SK-N-SH (cell line): ENCODE measurements around the gene PDE4D. TPM values are rescaled to one million over a fixed set of nuclear protein-coding genes. Genes with fewer than 3 reads are reported as not detected.

Experiments
- CTCF ChIA-PET: fragments of 300-600, 350-600 bp; formaldehyde crosslinking; extraction: SDS; loops from one replicate; lab custom pipeline; 2021; lab: Yijun Ruan, JAX
- POLR2A ChIA-PET: fragments of 350-600 bp; sonication (Branson Sonifier 250); formaldehyde crosslinking; extraction: SDS; loops from one replicate; lab custom pipeline; 2020; ENCODE audit warnings: antibody characterized with exemption, inconsistent platforms; lab: Yijun Ruan, JAX
- DNase-seq: peaks from one replicate; pipeline ENCODE4 v3.0.0; 2012
- H2AFZ ChIP-seq: fragments of 200-600 bp; sonication (generic); 2 replicates; pipeline ENCODE4 v1.8.1; 2016; ENCODE audit warnings: antibody characterized with exemption, mild to moderate bottlenecking, low read depth
- H3F3A ChIP-seq: fragments of 200-600 bp; sonication (generic); replicated peaks from 2 replicates; pipeline ENCODE3; 2016; ENCODE audit warnings: antibody characterized with exemption, mild to moderate bottlenecking; ENCODE audit not compliant: insufficient read depth
- H3K27ac ChIP-seq, 2 experiments: fragments of 200-500 bp in 1 of 2; fragments of 200-600 bp in 1 of 2; sonication (Bioruptor generic) in 1 of 2; sonication (generic), shearing (Covaris generic) in 1 of 2; 2 replicates each; pipeline versions ENCODE4 v1.5.1 to v1.6.1; 2014 to 2016; ENCODE audit warnings: low read depth in 2 of 2, inconsistent platforms in 1 of 2, low read length in 1 of 2, mild to moderate bottlenecking in 1 of 2, mixed read lengths in 1 of 2
- H3K27me3 ChIP-seq: fragments of 200-600 bp; sonication (generic), shearing (Covaris generic); 2 replicates; pipeline ENCODE4 v1.6.1; 2016; ENCODE audit warnings: mixed run types; ENCODE audit not compliant: insufficient read depth
- H3K36me3 ChIP-seq, 2 experiments: fragments of 200-500 bp in 1 of 2; fragments of 200-600 bp in 1 of 2; sonication (Bioruptor generic) in 1 of 2; sonication (generic) in 1 of 2; replicated peaks in 1 of 2; 2 replicates each; pipeline versions ENCODE3 to v1.5.1; 2014 to 2016; ENCODE audit warnings: low read length in 1 of 2, mild to moderate bottlenecking in 1 of 2; ENCODE audit not compliant: insufficient read depth in 2 of 2, control insufficient read depth in 1 of 2
- H3K4me1 ChIP-seq, 2 experiments: fragments of 200-500 bp in 1 of 2; fragments of 200-600 bp in 1 of 2; sonication (Bioruptor generic) in 1 of 2; sonication (generic), shearing (Covaris generic) in 1 of 2; 2 replicates each; pipeline versions ENCODE4 v1.5.1 to v1.6.1; 2014 to 2016; ENCODE audit warnings: low read depth in 1 of 2, low read length in 1 of 2, mixed run types in 1 of 2; ENCODE audit not compliant: insufficient read depth in 2 of 2, control insufficient read depth in 1 of 2
- H3K4me2 ChIP-seq: fragments of 200-600 bp; sonication (generic), shearing (Covaris generic); 2 replicates; pipeline ENCODE4 v1.6.1; 2017; ENCODE audit warnings: mixed run types
- H3K4me3 ChIP-seq, 2 experiments: fragments of 200-500 bp in 1 of 2; fragments of 200-600 bp in 1 of 2; sonication (Bioruptor generic) in 1 of 2; sonication (generic), shearing (Covaris generic) in 1 of 2; 2 replicates each; pipeline versions ENCODE4 v1.5.1 to v1.8.1; 2014 to 2016; ENCODE audit warnings: low read depth in 2 of 2, inconsistent platforms in 1 of 2, low read length in 1 of 2, mild to moderate bottlenecking in 1 of 2, mixed read lengths in 1 of 2, moderate library complexity in 1 of 2
- H3K79me2 ChIP-seq: fragments of 200-600 bp; sonication (generic); 2 replicates; pipeline ENCODE4 v1.8.1; 2017; ENCODE audit warnings: mild to moderate bottlenecking; ENCODE audit not compliant: insufficient read depth
- H3K9ac ChIP-seq: fragments of 200-600 bp; sonication (generic); 2 replicates; pipeline ENCODE4 v1.6.1; 2017; ENCODE audit warnings: mixed run types
- H3K9me2 ChIP-seq: fragments of 200-600 bp; sonication (generic); 2 replicates; pipeline ENCODE4 v1.6.1; 2017; ENCODE audit warnings: mixed run types
- H3K9me3 ChIP-seq: fragments of 200-600 bp; sonication (generic); 2 replicates; pipeline ENCODE4 v1.6.1; 2017; ENCODE audit warnings: mixed run types, mild to moderate bottlenecking, moderate library complexity
- H4K20me1 ChIP-seq: fragments of 200-600 bp; sonication (generic); 2 replicates; pipeline ENCODE4 v1.6.1; 2017; ENCODE audit warnings: mild to moderate bottlenecking, mixed run types; ENCODE audit not compliant: insufficient read depth
- CHD2 ChIP-seq: fragments of 150-350 bp; IDR thresholded peaks from 2 replicates; pipeline ENCODE4 v1.6.1; 2018; ENCODE audit warnings: low read length; ENCODE audit not compliant: partially characterized antibody
- CTCF ChIP-seq: fragments of 200-600 bp; sonication (generic); IDR thresholded peaks from 2 replicates; pipeline ENCODE4 v1.6.1; 2017; ENCODE audit warnings: antibody characterized with exemption, mild to moderate bottlenecking, moderate library complexity
- GATA2 ChIP-seq: sonication (generic); formaldehyde crosslinking; IDR thresholded peaks from 2 replicates; pipeline ENCODE4 v1.5.0; 2020; ENCODE audit warnings: mild to moderate bottlenecking, missing genetic modification reagents
- IRF3 ChIP-seq: fragments of 150-350 bp; IDR thresholded peaks from 2 replicates; pipeline ENCODE4 v1.6.1; 2016; ENCODE audit warnings: mild to moderate bottlenecking, low read depth, low read length
- MEF2A ChIP-seq: IDR thresholded peaks from 2 replicates; pipeline ENCODE4 v1.4.0; 2012; ENCODE audit warnings: low read depth, borderline replicate concordance
- NFIC ChIP-seq: IDR thresholded peaks from 2 replicates; pipeline ENCODE4 v1.4.0; 2012; ENCODE audit warnings: borderline replicate concordance
- RAD21 ChIP-seq: IDR thresholded peaks from 2 replicates; pipeline ENCODE4 v1.6.1; 2012; ENCODE audit warnings: mild to moderate bottlenecking, low read length
- RCOR1 ChIP-seq: fragments of 150-350 bp; IDR thresholded peaks from 2 replicates; pipeline ENCODE4 v1.6.1; 2017; ENCODE audit warnings: antibody characterized with exemption, low read length
- SMC3 ChIP-seq: IDR thresholded peaks from 2 replicates; pipeline ENCODE4 v1.6.1; 2012; ENCODE audit warnings: low read depth, low read length, improper control_type of control experiment
- TCF12 ChIP-seq: IDR thresholded peaks from 2 replicates; pipeline ENCODE4 v1.4.0; 2012
- TEAD4 ChIP-seq: IDR thresholded peaks from 2 replicates; pipeline ENCODE4 v1.4.0; 2012; ENCODE audit warnings: mild to moderate bottlenecking, borderline replicate concordance; ENCODE audit not compliant: insufficient read depth
- WGBS: methylation state at CpG from one replicate; pipeline ENCODE4 v1.1.6; 2017; ENCODE audit warnings: low lambda C conversion rate; 5-methylcytosine and 5-hydroxymethylcytosine counted together
- polyA plus RNA-seq, 3 experiments: library from polyadenylated mRNA; depleted of rRNA; stranded (reverse); fragments of >200 nt; gene quantifications; 2 replicates each; pipeline ENCODE4 v1.2.3, GENCODE V29; 2012
- TF ChIP-seq, protein P1 (sequence below): IDR thresholded peaks from 2 replicates; pipeline ENCODE4 v1.4.0; 2012; ENCODE audit warnings: low read depth, borderline replicate concordance
- TF ChIP-seq, protein P2 (sequence below): IDR thresholded peaks from 2 replicates; pipeline ENCODE4 v1.4.0; 2012; ENCODE audit warnings: low read depth

PDE4D gene
- polyA plus RNA-seq, 1 of the 3 experiments (the other 2 are of a cell fraction): 2.4 TPM

- TF ChIP-seq IRF3 (no peak), CHD2 (no peak), TCF12 (no peak), MEF2A (no peak), NFIC (no peak)
Observed at GRCh38 chr5:59177644-59178043, 715.9 kb downstream of the PDE4D start (continued).

GRCh38 chr5:59174248-59174844 is 719.2 kb downstream of the PDE4D start:
- no peaks in the 10 kb centered on the region for H4K20me1 ChIP-seq
- H3K4me2 ChIP-seq: no peak overlapping the region
- WGBS: 24% methylated on average over 5 of the region's 5 CpGs
- peak; percentile 93 for TF ChIP-seq RAD21
- no peak for TF ChIP-seq RCOR1
- TF ChIP-seq NFIC: no peak
- peak; percentile 83 for TF ChIP-seq SMC3
- TF ChIP-seq, protein P1, sequence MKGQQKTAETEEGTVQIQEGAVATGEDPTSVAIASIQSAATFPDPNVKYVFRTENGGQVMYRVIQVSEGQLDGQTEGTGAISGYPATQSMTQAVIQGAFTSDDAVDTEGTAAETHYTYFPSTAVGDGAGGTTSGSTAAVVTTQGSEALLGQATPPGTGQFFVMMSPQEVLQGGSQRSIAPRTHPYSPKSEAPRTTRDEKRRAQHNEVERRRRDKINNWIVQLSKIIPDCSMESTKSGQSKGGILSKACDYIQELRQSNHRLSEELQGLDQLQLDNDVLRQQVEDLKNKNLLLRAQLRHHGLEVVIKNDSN: no peak
- peak; percentile 97 for TF ChIP-seq CTCF
- TF ChIP-seq, protein P2, sequence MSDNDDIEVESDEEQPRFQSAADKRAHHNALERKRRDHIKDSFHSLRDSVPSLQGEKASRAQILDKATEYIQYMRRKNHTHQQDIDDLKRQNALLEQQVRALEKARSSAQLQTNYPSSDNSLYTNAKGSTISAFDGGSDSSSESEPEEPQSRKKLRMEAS: no peak
- TF ChIP-seq TEAD4: no peak
- TF ChIP-seq IRF3: no peak
- TF ChIP-seq GATA2: no peak
- H3K27me3 ChIP-seq: no peaks in the 10 kb centered on the region
- H3K36me3 ChIP-seq: no peaks in the 10 kb centered on the region
- H3K4me3 ChIP-seq: peak overlapping the region in 1 of 2 experiments; percentile 51; a peak in 1 of 4 replicates
- peaks cover 0 to 5% of the 10 kb centered on the region in 2 experiments; a peak in 2 of 4 replicates for H3K4me1 ChIP-seq
- CTCF ChIA-PET: interaction anchor here (0.6 to 9.0 kb wide), 58 partner anchors 9 to 652 kb away, joined by 3 to 96 read pairs (median 6); no protein-coding TSS in a partner anchor
- no peak overlapping the region for H2AFZ ChIP-seq
- no peaks in the 10 kb centered on the region for H3K79me2 ChIP-seq
- H3K9me3 ChIP-seq: no peaks in the 10 kb centered on the region
- H3F3A ChIP-seq: no peaks in the 10 kb centered on the region
- POLR2A ChIA-PET: interaction anchor here (0.6 kb wide), 1 partner anchor 36 kb away, joined by 3 read pairs; no protein-coding TSS in a partner anchor
- no peaks in the 10 kb centered on the region for H3K9me2 ChIP-seq
- H3K27ac ChIP-seq: no peak overlapping the region
- DNase-seq: peak; percentile 54
- no peak overlapping the region for H3K9ac ChIP-seq
